Upper lobe of right lung (tissue), 1 donor: ENCODE data around the gene GRID2. TPM values are rescaled to one million over a fixed set of nuclear protein-coding genes. Genes with fewer than 3 reads are reported as not detected.

Experiments
- ATAC-seq: fragments of 200-7000 bp; cut with Tn5 transposase; one replicate; pipeline ENCODE4 v1.9.1; 2020; ENCODE audit warnings: mild to moderate bottlenecking, moderate library complexity
- DNase-seq: peaks from one replicate; pipeline ENCODE4 v3.0.0-alpha.2; 2020
- H3K27ac ChIP-seq: fragments of 200-600 bp; one replicate; pipeline ENCODE4 v1.8.0; 2022
- H3K27me3 ChIP-seq: fragments of 200-600 bp; one replicate; pipeline ENCODE4 v1.8.0; 2022; ENCODE audit warnings: mild to moderate bottlenecking
- H3K36me3 ChIP-seq: fragments of 200-600 bp; one replicate; pipeline ENCODE4 v1.8.0; 2022
- H3K4me1 ChIP-seq: fragments of 200-600 bp; one replicate; pipeline ENCODE4 v1.8.0; 2022
- H3K4me3 ChIP-seq: fragments of 200-600 bp; one replicate; pipeline ENCODE4 v1.8.0; 2022; ENCODE audit warnings: mild to moderate bottlenecking
- H3K9me3 ChIP-seq: fragments of 200-600 bp; one replicate; pipeline ENCODE4 v1.8.0; 2022
- CTCF ChIP-seq: fragments of 200-600 bp; IDR thresholded peaks from one replicate; pipeline ENCODE4 v1.8.0; 2022; ENCODE audit warnings: antibody characterized with exemption
- intact Hi-C: fragments of 100-400 bp; cut with DNase I; formaldehyde crosslinking; loops from one replicate; pipeline ENCODE4 v1.11.0; 2022
- total RNA-seq: library from RNA; stranded (reverse); fragmentation: NEBNext Ultra II Directional; extraction: Animal tissue kit (Norgen Biotek cat#: 25700); gene quantifications from one replicate; pipeline ENCODE4 v1.2.1, GENCODE V29; 2021
- donor health status: DM: no; HTN: yes; CAD: no; lungs with severe emphysema.

Gene GRID2
- total RNA-seq, 1 donor from 2014 or later, result not detected

GRCh38 chr4:93212250-93212649 is 908.5 kb downstream of the GRID2 start:
- TF ChIP-seq CTCF, result no peak
- intact Hi-C loops, result no loop called here
- ATAC-seq, result no peak
- Histone ChIP-seq H3K4me1 (no peaks in the 10 kb centered on the region), H3K4me3 (no peak overlapping the region), H3K36me3 (no peaks in the 10 kb centered on the region), H3K27ac (no peak overlapping the region), H3K27me3 (no peaks in the 10 kb centered on the region), H3K9me3 (no peaks in the 10 kb centered on the region)
- no peak for DNase-seq

GRCh38 chr4:93216646-93217045 is 912.9 kb downstream of the GRID2 start:
- Histone ChIP-seq H3K36me3 (no peaks in the 10 kb centered on the region), H3K27ac (no peak overlapping the region), H3K27me3 (no peaks in the 10 kb centered on the region), H3K9me3 (no peaks in the 10 kb centered on the region), H3K4me3 (no peak overlapping the region), H3K4me1 (no peaks in the 10 kb centered on the region)
- intact Hi-C loops, result no loop called here
- DNase-seq, result no peak
- ATAC-seq, result no peak
- TF ChIP-seq CTCF, result no peak

- H3K9me3 ChIP-seq, result no peaks in the 10 kb centered on the region
- H3K4me1 ChIP-seq, result no peaks in the 10 kb centered on the region
- intact Hi-C loops, result no loop called here
- H3K27me3 ChIP-seq, result no peaks in the 10 kb centered on the region
- no peak for DNase-seq
- H3K36me3 ChIP-seq, result no peaks in the 10 kb centered on the region
- ATAC-seq, result no peak
- TF ChIP-seq CTCF, result no peak
- no peak overlapping the region for H3K4me3 ChIP-seq
- no peak overlapping the region for H3K27ac ChIP-seq
Measured at GRCh38 chr4:93217431-93217830, 913.7 kb downstream of the GRID2 start.

GRCh38 chr4:93221771-93222170 is 918.0 kb downstream of the GRID2 start:
- Histone ChIP-seq H3K4me1 (no peaks in the 10 kb centered on the region), H3K27me3 (no peaks in the 10 kb centered on the region), H3K4me3 (no peak overlapping the region), H3K27ac (no peak overlapping the region), H3K9me3 (no peaks in the 10 kb centered on the region), H3K36me3 (no peaks in the 10 kb centered on the region)
- DNase-seq, result no peak
- intact Hi-C loops, result no loop called here
- ATAC-seq, result no peak
- no peak for TF ChIP-seq CTCF

- no peak overlapping the region for H3K27ac ChIP-seq
- no peaks in the 10 kb centered on the region for H3K27me3 ChIP-seq
- no peak for TF ChIP-seq CTCF
- no peaks in the 10 kb centered on the region for H3K36me3 ChIP-seq
- ATAC-seq (no peak), DNase-seq (no peak)
- no peaks in the 10 kb centered on the region for H3K9me3 ChIP-seq
- intact Hi-C loops, result no loop called here
- H3K4me3 ChIP-seq, result no peak overlapping the region
- no peaks in the 10 kb centered on the region for H3K4me1 ChIP-seq
Measured at GRCh38 chr4:93228021-93228420, 924.3 kb downstream of the GRID2 start.

GRCh38 chr4:93232883-93233282 is 929.1 kb downstream of the GRID2 start:
- no peak for ATAC-seq
- no peak overlapping the region for H3K27ac ChIP-seq
- no peak for TF ChIP-seq CTCF
- intact Hi-C loops, result no loop called here
- no peaks in the 10 kb centered on the region for H3K27me3 ChIP-seq
- no peaks in the 10 kb centered on the region for H3K9me3 ChIP-seq
- no peaks in the 10 kb centered on the region for H3K4me1 ChIP-seq
- no peaks in the 10 kb centered on the region for H3K36me3 ChIP-seq
- DNase-seq, result no peak
- H3K4me3 ChIP-seq, result no peak overlapping the region
